Endothelial cell of hepatic sinusoid (primary cell): ENCODE data around the gene KRT9.

Experiments used
- in situ Hi-C: cut with HindIII; loops from 2 replicates; pipeline ENCODE4 v1.10.0; 2017; ENCODE audit warnings: low sequenced_read_pairs

KRT9 gene

GRCh38 chr17:41518031-41518430 is 53.8 kb downstream of the KRT9 start:
- in situ Hi-C loops = no loop called here

DNA sequence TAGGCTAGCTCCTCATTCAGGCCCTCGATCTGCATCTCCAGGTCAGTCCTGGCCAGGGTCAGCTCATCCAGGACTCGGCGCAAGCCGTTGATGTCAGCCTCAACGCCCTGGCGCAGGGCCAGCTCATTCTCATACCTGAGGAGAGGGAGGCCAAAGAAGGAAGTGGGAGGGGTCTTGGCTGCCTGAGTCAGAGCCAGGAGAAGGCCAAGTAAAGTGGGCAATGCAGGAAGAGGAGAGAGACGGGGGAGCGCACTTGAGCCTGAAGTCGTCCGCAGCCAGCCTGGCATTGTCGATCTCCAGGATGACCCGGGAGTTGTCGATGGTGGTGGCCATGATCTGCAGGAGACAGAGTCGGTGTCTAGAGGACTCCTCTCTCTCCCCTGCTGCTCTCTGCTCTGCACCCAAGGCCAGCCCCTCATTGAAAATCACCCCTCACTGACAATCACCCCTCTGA is 55.0 kb downstream of the KRT9 start:
- in situ Hi-C loops = no loop called here

- in situ Hi-C loops = no loop called here
These were observed 55.6 kb downstream of the KRT9 start for GRCh38 chr17:41516147-41516829.
